ENCODE results near the gene RPA3. TPM values are rescaled to one million over a fixed set of nuclear protein-coding genes. Genes with fewer than 3 reads are reported as not detected.

The RPA3 gene
- total and polyA plus RNA-seq, 9 of the 15 experiments (the other 6 are each of a cell fraction or from before 2014, with no cell fraction given): 68.5 to 265 (median 125) TPM

GRCh38 chr7:7609330-7609729 lies 109.1 kb downstream of the RPA3 start:
- Histone ChIP-seq H2AFZ (ENCODE audit: low read depth, low read length) (no peak overlapping the region), H3K4me3 (no peak overlapping the region), H3K27ac (ENCODE audit: extremely low read depth, low read depth, low read length) (no peak overlapping the region), H3K27me3 (ENCODE audit: control insufficient read depth in 2 of 2, insufficient read depth in 2 of 2, low read length in 2 of 2) (no peaks in the 10 kb centered on the region), H3K9me1 (ENCODE audit: control insufficient read depth, insufficient read depth, low read length) (no peaks in the 10 kb centered on the region), H3K9me3 (replicated peaks; ENCODE audit: control insufficient read depth, insufficient read depth, low read depth, low read length) (no peaks in the 10 kb centered on the region), H3K9ac (ENCODE audit: insufficient read depth in 1 of 2, low read depth in 2 of 2, low read length in 2 of 2) (no peak overlapping the region), H3K36me3 (ENCODE audit: control insufficient read depth, insufficient read depth, low read length) (peaks cover 17% of the 10 kb centered on the region; the same call in 2 of the 3 replicates), H4K20me1 (replicated peaks; ENCODE audit: control insufficient read depth, insufficient read depth, low read length) (no peaks in the 10 kb centered on the region), H3K4me2 (ENCODE audit: insufficient read depth, low read length) (no peak overlapping the region), H3K4me1 (replicated peaks in 1 of 2; ENCODE audit: control insufficient read depth in 2 of 2, insufficient read depth in 2 of 2, low read length in 2 of 2) (peaks cover 0 to 10% of the 10 kb centered on the region in 2 experiments; a peak in 2 of 5 replicates), H3K79me2 (ENCODE audit: control insufficient read depth, insufficient read depth, low read length) (no peaks in the 10 kb centered on the region)
- DNase-seq (ENCODE audit: extremely low read depth in 1 of 4, low spot score in 3 of 4) (no peak), FAIRE-seq (no peak), ATAC-seq (no peak)
- in situ Hi-C loops (cut with MboI) (no loop called here), intact Hi-C loops (cut with micrococcal nuclease) (no loop called here)
- ChIA-PET CTCF (ENCODE audit: low intra/inter-chr PET ratio) (no interaction called here), POLR2A (no interaction called here)
- 45% methylated on average over 2 of the region's 2 CpGs for WGBS (ENCODE audit: insufficient coverage, low coverage, missing lambda C conversion rate)
- TF ChIP-seq SFPQ (IDR thresholded peaks at IDR 0.05; ENCODE audit: low read depth, low read length): no peak
- TF ChIP-seq ATF3 (IDR thresholded peaks at IDR 0.05): peak; percentile 84
- TF ChIP-seq ATF3 (CRISPR knock-in tag; conservative IDR thresholded peaks at IDR 0.05): no peak
- TF ChIP-seq CEBPG (CRISPR knock-in tag; IDR thresholded peaks at IDR 0.05): no peak
- peak; percentile 40 to 83 for TF ChIP-seq CEBPG (tag; conservative IDR thresholded peaks at IDR 0.05 in 1 of 2, IDR thresholded peaks at IDR 0.05 in 1 of 2)
- TF ChIP-seq CEBPB (tag; IDR thresholded peaks at IDR 0.05): peak; percentile 61
- no TSS peak for BruUV-seq (replicated peaks)
